GM12864 (cell line): ENCODE data around the gene SAMD13.

Source experiments
- DNase-seq: peaks from one replicate; pipeline ENCODE4 v3.0.0-alpha.2; 2011; ENCODE audit warnings: low read depth
- H3K4me3 ChIP-seq: 2 replicates; pipeline ENCODE4 v1.5.1; 2011; ENCODE audit warnings: mild to moderate bottlenecking, low read depth, low read length, control low read depth
- TF ChIP-seq, protein P1 (sequence below): IDR thresholded peaks from 2 replicates; pipeline ENCODE4 v1.5.1; 2011; ENCODE audit warnings: low read depth, mild to moderate bottlenecking, moderate library complexity, low read length, control low read depth, inconsistent platforms; ENCODE audit errors: missing control alignments

Gene SAMD13

DNA sequence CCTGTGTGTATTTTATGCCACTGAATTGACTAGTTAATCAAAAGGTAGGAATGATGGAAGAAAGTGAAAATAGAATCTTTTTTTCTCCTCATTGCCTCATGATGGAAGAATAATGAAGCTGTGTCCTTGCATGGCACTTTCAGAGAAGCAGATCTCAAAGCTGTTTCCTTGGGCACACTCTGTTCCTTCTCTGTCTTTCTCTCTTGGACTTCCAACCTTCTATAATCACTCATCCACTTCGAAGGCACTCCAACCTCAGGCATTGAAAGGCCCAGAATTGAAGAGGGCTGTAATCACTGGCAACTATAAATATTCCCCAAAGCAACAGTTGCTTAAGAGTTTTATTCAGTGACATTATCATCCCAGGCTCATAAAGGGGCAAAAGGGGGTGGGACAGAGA is 65.7 kb downstream of the SAMD13 start:
- no peak for DNase-seq
- H3K4me3 ChIP-seq, result no peak overlapping the region
- TF ChIP-seq, protein P1, sequence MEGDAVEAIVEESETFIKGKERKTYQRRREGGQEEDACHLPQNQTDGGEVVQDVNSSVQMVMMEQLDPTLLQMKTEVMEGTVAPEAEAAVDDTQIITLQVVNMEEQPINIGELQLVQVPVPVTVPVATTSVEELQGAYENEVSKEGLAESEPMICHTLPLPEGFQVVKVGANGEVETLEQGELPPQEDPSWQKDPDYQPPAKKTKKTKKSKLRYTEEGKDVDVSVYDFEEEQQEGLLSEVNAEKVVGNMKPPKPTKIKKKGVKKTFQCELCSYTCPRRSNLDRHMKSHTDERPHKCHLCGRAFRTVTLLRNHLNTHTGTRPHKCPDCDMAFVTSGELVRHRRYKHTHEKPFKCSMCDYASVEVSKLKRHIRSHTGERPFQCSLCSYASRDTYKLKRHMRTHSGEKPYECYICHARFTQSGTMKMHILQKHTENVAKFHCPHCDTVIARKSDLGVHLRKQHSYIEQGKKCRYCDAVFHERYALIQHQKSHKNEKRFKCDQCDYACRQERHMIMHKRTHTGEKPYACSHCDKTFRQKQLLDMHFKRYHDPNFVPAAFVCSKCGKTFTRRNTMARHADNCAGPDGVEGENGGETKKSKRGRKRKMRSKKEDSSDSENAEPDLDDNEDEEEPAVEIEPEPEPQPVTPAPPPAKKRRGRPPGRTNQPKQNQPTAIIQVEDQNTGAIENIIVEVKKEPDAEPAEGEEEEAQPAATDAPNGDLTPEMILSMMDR, result no peak

DNA sequence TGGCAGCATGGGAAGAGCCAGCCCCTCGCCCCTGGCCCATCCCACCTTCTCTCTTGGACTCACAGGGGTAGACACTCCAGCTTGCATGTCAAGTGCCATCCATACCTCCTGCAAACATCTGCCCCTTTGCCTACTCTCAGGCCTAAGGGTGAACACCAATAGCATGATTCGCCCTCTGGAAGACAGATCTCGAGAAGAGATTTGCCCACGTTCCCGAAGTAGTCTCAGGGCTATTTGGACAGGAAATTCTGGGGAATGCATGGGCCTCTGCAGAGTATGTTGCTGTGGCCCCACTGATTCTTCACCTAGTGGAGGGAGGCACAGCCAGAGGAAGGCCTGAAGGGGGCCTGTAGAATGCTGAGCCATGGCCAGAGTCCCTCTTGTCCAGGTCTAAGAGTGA is 66.9 kb downstream of the SAMD13 start:
- H3K4me3 ChIP-seq, result no peak overlapping the region
- TF ChIP-seq, protein P1, result no peak
- no peak for DNase-seq

DNA sequence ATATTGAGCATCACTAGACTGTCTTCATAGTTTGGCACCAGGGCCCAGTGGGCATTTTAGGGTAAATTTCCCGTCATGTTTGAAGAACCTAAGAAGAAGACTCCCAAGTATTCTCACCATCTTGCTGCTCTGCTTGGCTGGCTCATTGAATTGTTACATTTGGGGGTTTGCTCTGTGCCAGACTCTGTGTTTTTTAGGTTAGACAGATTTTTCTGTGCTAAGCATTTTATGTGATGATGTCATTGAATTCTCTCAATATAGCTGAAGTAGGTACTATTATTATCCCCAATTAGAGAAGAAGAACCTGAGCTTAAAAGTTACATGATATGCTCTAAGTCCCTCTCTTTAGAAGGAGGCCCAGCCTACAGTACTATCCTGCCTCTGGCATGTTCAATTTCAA is 68.8 kb downstream of the SAMD13 start:
- no peak for DNase-seq
- TF ChIP-seq, protein P1, result no peak
- no peak overlapping the region for H3K4me3 ChIP-seq

DNA sequence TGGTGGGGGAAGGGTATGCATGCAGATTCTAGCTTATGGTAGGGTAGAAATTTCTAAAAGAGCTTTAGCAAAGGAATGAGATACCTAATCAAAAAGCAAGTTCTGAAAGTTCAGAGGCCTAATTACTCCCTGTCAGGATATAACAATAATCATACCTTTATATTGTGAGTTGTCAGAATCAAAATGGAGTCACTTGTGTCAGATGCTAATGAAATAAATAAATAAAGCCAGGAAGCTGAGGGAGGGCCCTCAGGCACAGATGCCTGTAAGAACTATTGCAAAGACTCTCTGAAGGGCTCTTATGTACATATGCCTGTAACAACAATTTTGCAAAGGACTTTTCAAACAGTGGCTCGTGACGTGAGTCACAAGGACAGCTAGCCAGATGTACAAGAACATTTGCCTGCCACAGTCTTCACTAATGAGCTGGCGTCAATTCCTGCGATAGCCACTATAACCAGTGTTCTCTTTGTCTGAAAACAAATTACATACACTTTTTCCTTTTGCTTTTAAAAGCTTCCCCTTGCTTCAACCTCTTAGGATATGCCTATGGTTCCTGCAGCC is 69.4 kb downstream of the SAMD13 start:
- TF ChIP-seq, protein P1, result no peak
- DNase-seq, result no peak
- no peak overlapping the region for H3K4me3 ChIP-seq

DNA sequence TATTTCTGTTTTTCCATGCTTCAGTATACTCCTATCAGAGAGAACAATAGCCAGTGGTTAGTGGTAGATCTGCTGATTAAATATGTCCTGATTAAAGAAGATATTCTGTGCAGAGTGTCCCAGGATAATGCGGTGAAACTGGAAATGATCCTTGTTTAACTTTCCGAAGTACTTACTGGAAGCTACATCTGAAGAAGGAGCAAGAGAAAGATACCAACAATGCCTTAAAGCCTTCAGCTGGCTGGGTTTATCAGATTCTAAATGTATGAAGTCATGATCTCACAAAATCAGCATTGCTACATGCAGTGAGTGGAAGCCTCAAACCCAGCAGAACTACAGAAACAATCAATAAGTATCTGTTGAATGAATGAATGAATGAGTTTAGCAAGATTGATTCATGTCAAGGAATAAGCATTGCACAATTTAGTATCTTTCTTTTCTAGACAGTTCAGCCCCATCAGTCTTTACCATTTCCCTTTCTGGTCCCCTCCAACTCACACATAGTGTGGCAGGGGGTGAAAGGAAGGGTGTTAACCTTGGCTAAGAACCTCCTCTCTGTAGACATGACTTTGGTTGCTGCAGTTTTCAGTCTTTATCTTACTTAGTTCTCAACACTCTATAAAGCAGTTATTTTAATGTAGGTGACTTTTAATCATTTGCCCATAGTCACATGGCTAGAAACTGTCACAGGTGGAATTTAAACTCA is 72.1 kb downstream of the SAMD13 start:
- TF ChIP-seq, protein P1, result no peak
- H3K4me3 ChIP-seq, result no peak overlapping the region
- no peak for DNase-seq

DNA sequence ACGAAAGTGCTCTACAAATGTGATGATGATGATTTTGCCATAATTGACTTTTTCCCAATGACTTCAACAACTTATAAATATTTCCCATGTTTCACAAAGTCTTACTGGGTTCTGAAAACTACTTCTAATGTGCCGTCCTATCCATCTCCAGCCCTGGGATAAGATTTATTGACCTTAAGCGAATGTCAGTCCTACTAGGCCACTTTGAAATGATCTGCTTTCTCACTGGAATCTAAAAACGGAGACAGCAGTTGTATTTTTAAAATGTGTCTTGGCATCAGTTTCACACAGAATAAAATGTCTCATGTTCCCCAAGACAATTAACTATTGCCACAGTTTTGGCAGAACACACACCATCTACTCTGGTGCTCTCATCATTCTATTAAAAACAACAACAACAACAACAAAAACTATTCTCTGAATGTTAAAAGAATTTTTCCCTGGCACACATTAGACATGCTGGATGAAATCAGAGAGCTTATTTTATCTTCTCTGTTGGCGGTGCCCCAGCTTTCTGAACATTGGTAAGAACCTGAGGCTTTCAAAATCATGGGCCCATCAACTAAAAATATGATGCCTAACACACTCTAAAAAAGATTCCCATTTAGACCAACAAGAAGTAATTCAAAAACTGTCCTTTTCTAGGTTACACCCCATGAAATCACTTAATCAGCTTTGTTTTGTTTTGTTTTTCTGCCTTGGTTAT is 73.6 kb downstream of the SAMD13 start:
- no peak for DNase-seq
- TF ChIP-seq, protein P1, result no peak
- H3K4me3 ChIP-seq, result no peak overlapping the region
